T-helper 9 cell (primary cell): ENCODE measurements around the gene GULP1.
"Not testable (repeated sequence)": the region's sequence is repeated elsewhere in the genome, so short reads cannot be mapped to it uniquely, and the experiment has no call there.

Source experiments
- DNase-seq: peaks from one replicate; pipeline ENCODE4 v3.0.0-alpha.2; 2020
- total RNA-seq, 2 donors: gene quantifications; one replicate each; lab custom pipeline; 2026; lab: John Stamatoyannopoulos, UW

Gene GULP1
- 0 reads per million in 2 donors for total RNA-seq

DNA sequence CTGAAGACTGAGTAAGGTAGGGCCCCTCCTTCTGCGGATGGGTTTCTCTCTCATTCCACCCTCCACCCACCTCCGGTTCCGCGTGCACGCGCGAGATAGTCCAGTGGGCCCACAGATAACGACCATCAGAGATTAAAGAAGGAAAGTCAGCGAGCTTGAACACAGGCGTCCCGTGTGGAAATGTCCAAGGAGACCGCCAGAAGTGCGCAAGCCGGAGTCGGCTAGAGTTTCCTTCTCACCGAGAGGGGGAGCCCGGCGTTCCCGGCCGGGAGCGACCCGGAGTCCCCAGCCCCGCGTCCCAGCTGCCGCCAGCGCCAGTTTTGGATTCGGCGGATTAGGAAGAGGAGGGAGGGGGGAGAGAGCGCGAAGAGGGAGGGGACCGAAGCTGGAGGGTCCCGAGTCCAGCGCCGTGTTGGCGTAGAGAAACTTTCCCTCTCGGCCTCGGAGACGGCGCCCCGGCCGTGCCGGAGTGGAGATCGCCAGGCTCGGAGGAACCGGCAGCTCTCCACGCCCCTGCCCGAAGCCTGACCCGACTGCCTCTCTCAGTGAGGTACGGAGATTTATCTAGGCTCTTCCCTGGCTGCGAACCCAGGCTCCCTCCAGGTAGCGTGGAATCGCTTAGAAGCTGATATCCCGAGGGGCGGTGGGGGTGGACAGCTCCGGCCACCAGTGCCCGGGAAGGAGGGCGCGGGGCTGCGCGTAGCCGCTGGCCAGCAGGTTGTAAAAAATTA, at the start of gene GULP1:
Gene GULP1 (plus strand): TSS at position 258 of the 731 bp plus-strand sequence. CDS start 185,829 bp downstream, outside the sequence.
- DNase-seq, result no peak

DNA sequence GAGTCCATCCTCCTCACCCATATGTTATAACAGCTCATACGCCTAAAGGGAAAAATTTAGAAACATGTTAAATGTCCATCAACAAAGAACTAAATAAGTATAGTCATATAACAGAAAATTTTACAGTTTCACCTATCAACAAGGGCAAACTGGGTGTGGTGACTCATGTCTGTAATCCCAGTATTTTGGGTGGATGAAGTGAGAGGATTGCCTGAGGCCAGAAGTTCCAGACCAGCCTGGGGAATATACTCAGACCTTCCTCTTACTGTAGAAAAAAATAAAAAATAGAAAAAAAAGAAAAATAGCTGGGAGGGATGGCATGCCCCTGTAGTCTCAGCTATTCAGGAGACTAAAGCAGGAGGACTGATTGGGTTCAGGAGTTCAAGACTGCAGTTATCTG, 48.3 kb upstream of the GULP1 start:
- DNase-seq, result no peak

- no peak for DNase-seq
These were observed 47.3 kb upstream of the GULP1 start for GRCh38 chr2:188244383-188244782.

DNA sequence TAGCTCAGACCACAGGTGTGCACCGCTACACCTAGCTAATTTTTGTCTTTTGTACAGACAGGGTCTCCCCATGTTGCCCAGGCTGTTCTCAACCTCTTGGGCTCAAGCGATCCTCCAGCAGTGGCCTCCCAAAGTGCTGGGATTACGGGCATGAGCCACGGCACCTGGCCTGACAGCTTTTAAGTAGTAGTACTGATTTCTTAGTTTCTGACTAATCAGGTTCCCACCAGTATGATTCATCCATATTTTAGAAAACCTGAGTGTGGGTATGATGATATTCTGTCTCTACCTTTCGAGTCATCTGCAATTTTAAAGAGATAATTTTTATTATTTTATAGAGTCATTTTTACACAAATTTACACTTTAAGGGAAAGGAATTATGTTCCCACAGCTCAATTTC, 46.4 kb upstream of the GULP1 start:
- no peak for DNase-seq

- no peak for DNase-seq
These were observed 43.2 kb upstream of the GULP1 start for GRCh38 chr2:188248513-188248912.

DNA sequence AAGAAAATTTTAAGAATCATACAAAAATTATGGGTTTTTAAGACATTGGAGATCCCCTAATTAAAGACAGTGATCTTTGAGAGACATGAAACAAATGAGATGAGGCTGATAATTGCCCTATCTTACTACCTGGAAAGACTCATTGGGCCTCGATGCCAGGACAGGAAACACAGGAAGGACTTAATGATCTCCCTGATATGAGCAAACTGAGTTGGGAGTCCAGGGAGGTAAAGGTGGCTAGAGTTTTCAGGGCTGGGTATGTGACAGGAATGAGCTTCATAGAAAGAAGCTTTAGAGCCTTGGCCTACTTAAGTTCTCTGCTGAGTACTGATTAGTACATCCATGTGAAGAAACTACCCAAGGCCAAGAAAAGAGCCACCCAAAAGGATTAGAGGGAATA, 40.6 kb upstream of the GULP1 start:
- no peak for DNase-seq

GRCh38 chr2:188256420-188256819, 35.3 kb upstream of the GULP1 start:
- no peak for DNase-seq

- no peak for DNase-seq
These were observed 26.4 kb upstream of the GULP1 start for GRCh38 chr2:188265315-188265714.

DNA sequence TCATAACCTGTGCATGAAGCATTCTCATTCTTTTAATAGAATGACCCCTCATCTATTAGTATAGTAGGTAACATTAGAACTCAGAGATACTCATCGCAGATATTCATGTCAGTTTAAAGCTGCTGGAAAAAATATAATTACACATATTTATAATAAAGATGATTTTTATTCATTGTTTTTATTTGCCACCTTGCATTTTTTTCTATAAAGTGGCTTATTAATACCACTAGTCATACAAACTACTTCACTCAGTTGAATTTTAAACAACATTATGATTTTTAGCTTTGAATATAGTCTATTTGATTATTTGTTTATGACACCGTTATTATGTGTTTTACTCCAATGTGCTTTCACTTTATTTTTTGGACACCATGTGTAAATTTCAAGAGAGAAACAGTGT, 23.9 kb upstream of the GULP1 start:
- no peak for DNase-seq

DNA sequence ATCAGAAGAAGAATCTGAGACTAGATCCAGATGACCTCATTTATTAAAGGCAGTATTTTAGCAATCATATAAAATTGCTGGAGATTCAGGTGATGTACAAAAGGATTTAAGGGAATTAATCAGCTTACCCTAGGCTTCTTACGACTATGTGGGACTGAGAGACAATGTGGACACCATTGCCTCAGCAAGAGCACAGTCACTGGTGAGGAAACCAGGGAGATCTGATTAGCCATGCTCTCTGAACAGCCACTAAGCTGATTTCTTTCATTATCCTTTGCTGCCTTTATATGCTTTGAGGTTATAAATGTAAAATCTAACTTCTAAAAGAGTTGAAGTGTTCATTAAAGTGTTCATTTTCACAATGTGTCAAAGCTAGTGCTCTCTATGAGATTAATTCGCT, 22.7 kb upstream of the GULP1 start:
- no peak for DNase-seq

DNA sequence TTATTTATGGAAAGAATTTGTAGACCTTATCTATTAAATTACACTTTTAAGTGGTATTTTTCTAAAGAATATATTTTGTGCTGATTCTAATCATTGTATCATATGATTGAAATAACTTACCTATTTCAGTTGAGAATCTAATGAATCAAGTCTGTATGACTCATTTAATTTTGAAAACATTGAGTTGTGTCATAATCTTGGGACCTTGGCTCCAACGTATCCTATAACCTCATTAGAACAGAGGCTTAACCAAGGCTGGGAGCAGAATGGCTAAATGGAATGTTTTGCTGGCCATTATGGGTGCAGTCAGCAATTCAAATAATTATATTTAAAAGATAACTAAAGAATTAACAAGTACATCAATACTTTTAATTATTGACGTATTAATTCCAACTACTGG, 19.6 kb upstream of the GULP1 start:
- no peak for DNase-seq

DNA sequence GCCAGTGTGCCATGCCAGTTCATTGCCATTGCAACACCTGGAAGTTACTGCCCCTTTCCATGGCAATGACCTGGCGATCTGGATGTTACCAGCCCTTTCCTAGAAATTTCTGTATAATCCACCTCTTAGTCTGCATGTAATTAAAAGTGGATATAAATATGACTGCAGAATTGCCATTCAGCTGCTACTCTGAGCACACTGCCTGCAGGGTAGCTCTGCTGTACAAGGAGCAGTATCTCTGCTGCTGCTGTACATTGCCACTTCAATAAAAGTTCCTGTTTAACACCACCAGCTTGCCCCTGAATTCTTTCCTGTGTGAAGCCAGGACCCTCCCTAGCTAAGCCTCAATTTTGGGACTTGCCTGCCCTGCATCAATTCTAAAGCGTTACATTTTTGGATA, 17.4 kb upstream of the GULP1 start:
- DNase-seq, result no peak

- DNase-seq, result no peak
These were observed 15.4 kb upstream of the GULP1 start for GRCh38 chr2:188276255-188276654.

DNA sequence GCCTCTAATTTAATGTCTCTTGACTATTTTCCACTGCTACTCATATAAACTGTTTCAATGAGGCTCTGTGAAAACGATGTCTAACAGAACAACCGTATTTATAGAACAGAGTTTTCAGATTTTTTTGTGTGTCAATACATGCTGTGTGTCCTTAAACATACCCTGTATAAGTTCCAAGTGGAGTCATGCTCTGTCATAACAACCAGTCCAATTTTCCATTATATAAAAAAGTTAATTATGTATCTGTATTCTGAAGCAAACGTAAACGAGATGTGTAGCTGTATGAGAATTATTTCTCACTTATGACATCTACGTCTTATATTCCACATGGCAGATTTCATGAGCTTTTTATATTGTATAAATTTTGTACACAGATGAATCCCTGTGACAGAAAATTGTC, 13.9 kb upstream of the GULP1 start:
- DNase-seq, result no peak

DNA sequence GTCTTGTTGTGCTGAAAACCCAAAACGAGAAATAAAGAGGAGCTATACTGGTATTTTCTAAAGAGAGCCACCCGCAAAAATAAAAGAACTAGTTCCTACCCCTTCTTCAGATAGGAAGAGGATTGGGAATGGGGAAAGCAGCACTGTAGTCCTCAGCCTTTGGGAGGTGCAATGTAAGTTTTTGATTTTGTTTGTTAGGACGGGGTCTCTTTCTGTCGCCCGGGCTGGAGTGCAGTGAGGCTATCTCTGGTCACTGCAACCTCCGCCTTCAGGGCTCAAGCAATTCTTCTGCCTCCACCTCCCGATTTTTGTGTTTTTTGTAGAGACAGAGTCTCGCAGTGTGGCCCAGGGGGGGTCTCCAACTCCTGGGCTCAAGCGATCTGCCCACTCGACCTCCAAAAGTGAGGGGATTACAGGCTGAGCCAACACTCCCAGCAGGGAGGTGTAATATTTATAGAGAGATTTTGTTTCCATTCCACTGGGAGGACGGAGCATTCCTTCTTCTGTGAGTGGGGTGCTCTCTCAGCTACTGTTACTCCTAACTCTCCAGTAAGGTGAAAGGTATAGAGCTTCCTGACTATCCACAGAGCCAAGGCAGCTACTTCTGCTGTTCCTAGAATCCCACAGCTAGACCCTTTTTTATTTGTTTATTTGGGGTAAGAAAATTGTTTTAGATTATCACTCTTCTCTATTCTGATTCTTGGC, 13.1 kb upstream of the GULP1 start:
- no peak for DNase-seq

- no peak for DNase-seq
These were observed 12.6 kb upstream of the GULP1 start for GRCh38 chr2:188279093-188279445.

DNA sequence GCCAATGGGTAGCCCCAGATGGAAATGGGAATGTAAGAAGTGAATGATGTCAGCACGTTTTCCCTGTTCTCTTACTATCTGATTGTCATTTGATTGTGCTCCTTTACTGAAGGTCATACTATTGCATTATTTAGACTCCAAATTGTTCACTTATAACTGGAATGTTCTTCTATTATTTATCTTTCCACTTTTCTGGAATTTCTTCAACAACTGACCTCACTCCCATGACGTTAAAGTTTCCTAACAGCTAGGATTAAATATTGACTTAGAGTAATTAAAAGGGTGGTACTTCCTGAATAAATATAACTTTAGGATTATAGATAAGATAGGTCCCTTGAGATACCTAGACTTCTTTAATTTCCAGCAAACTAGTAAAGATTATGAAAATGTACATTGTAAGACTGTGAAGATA, 10.9 kb upstream of the GULP1 start:
- no peak for DNase-seq

- DNase-seq, result no peak
These were observed 8.8 kb upstream of the GULP1 start for GRCh38 chr2:188282907-188283306.

- DNase-seq, result not testable (repeated sequence)
These were observed 7.4 kb upstream of the GULP1 start for GRCh38 chr2:188284251-188284650.

GRCh38 chr2:188285049-188285448, 6.6 kb upstream of the GULP1 start:
- DNase-seq, result no peak

DNA sequence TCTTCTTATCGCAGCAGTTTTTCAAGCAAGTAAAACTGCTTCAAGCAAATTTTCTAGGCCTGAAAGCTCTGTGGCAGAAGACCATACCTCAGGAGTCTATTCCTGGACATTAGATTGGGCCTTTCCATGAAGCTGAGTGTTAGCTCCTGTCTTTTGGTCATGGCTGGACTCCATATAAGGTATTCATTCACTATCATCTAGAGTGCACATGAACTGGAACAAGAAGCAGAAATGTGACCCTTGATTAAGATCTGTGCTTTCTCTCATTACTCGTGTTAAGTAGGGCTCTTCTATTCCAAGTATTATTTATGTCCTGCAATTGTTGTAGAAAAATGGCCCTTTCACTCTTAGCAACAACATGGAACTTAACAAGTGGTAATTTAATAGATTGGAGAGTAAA, 5.9 kb upstream of the GULP1 start:
- DNase-seq, result no peak

GRCh38 chr2:188291142-188291616, 495 bp upstream of the GULP1 start:
- no peak for DNase-seq

DNA sequence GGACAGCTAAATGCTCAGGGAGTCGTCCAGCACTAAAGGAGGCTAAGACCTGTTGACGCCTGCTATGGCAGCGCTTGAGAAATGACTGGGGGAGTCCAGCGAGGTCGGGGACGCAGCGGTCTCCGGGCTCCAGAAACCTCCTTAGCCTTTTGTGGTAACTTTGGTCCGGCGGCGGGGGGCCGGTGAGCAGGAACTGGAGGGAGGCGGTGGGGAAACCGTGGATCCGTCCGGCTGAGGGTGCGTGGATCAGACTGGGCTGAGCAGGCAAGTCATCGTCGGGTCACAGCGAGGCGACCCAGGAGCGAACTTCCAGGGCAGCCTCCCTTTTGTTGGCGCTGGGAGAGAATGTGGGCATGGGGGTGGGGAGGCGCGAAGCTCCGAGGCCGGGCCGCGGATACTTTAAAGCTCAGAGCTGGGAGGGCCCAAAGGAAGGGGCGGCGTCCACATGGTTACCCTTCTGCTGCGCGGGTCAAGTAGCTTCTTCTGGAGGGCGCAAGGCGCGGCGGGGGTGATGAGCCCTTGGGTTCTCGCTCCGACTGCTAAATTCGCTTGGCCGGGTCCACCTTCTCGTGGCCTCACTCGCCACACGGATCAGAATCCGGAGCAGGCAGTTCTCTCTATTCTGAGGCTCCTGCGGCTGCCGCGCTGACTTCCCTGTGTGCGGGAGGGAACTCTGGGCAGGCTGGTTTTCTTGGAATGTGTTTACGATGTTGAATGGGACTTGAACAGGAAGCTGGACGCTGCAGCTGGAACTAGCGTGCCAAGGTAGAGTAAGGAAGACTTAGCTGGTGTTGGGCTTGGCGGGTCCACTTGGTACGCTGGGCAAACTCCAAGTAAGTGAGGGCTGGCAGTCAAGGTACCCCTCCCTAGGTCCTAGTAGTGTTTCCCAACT, 920 bp downstream of the GULP1 start:
- no peak for DNase-seq
